ENCODE data around the gene DNAH17.

GRCh38 chr17:78623541-78623940 is 46.3 kb upstream of the DNAH17 start:
- TF ChIP-seq CTCF (IDR thresholded peaks at IDR 0.05; ENCODE audit: low read depth, low read length, poor library complexity, severe bottlenecking) (no peak), EZH2phosphoT487 (IDR thresholded peaks at IDR 0.05; ENCODE audit: borderline replicate concordance, low read length) (no peak)

Measured in DOHH2 (cell line).